ENCODE data around the gene RPTOR. TPM values are rescaled to one million over a fixed set of nuclear protein-coding genes. Genes with fewer than 3 reads are reported as not detected.
A peak's percentile ranks its signal among the peaks of the same experiment; 100 is the strongest.

The RPTOR gene
- total RNA-seq, 2 experiments from 2014 or later, result 53.1 to 54.0 TPM

- ChIA-PET CTCF (interaction anchor here (2.9 to 3.2 kb wide), 2 partner anchors 26 to 40 kb away, joined by 14 to 15 read pairs; no protein-coding TSS in a partner anchor), POLR2A (interaction anchor here (1.1 to 2.9 kb wide), 5 partner anchors 10 to 67 kb away, joined by 3 to 30 read pairs (median 6); no protein-coding TSS in a partner anchor)
- no peak for ATAC-seq
- H3K4me3 Mint-ChIP-seq, result no peak overlapping the region
- H3K27me3 Mint-ChIP-seq (ENCODE audit: low read depth), result no peaks in the 10 kb centered on the region
- H3K36me3 Mint-ChIP-seq (ENCODE audit: low read depth), result peaks cover 85% of the 10 kb centered on the region
- H3K27ac Mint-ChIP-seq, result peak overlapping the region; percentile 94
- no peaks in the 10 kb centered on the region for H3K9me3 Mint-ChIP-seq (ENCODE audit: insufficient read depth)
- no peak for DNase-seq
- peaks cover 96% of the 10 kb centered on the region for H3K4me1 Mint-ChIP-seq (ENCODE audit: low read depth)
Observed at GRCh38 chr17:80858301-80859001, 313.8 kb downstream of the RPTOR start.

DNA sequence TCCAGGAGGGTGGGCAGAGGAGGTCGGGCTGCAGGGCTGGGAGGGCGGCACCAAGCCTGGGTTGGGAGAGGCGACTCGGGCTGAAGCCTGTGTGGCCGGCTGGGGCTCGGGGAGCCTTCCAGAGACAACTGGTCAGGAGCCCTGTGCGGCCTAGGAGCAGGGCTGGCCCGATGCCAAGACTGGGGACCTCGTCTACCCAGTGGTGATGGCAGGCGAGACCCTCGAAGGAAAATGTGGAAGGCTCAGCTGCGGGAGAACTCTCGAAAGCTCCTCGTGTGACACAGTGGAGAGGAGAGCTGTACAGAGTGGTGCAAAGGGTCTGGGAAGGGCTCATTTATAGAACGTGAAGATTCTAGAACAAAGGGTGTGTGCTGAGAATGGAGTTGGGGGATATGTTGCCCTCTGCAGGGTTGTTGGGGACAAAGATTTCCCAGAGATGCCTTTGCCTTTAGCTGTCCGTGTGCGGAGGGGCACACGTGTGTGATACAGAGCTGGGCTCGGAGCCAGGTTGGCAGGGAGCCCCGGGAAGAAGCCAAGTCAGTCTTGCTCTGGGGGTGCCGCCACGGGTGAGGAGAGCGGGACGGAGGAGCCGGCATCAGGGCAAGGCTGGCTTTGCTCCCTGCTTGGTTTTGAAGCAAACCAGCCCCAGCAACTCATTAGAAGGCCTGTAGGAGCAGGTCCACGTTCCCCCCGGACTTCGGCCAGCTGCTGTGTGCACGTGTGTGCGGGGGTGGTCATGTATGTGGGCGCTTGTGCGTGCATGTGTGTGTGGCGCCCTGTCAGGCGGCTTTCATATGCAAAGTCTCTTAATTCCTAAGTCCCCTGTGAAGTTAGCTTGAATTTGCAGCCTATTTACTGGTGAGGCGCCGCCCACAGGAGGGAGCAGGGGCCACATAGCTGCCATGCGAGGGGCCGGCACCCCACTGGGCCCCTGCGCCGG lies 314.6 kb downstream of the RPTOR start:
- DNase-seq (no peak), ATAC-seq (no peak)
- peaks cover 92% of the 10 kb centered on the region for H3K36me3 Mint-ChIP-seq (ENCODE audit: low read depth)
- POLR2A ChIA-PET, result interaction anchor here (0.7 to 2.3 kb wide), 6 partner anchors 10 to 158 kb away, joined by 3 to 9 read pairs (median 4); no protein-coding TSS in a partner anchor
- CTCF ChIA-PET, result interaction anchor here (1.5 to 3.2 kb wide), 2 partner anchors 18 to 40 kb away, joined by 3 to 14 read pairs; no protein-coding TSS in a partner anchor
- no peaks in the 10 kb centered on the region for H3K27me3 Mint-ChIP-seq (ENCODE audit: low read depth)
- no peak overlapping the region for H3K4me3 Mint-ChIP-seq
- peak overlapping the region; percentile 94 for H3K27ac Mint-ChIP-seq
- no peaks in the 10 kb centered on the region for H3K9me3 Mint-ChIP-seq (ENCODE audit: insufficient read depth)
- H3K4me1 Mint-ChIP-seq (ENCODE audit: low read depth), result peaks cover 91% of the 10 kb centered on the region

DNA sequence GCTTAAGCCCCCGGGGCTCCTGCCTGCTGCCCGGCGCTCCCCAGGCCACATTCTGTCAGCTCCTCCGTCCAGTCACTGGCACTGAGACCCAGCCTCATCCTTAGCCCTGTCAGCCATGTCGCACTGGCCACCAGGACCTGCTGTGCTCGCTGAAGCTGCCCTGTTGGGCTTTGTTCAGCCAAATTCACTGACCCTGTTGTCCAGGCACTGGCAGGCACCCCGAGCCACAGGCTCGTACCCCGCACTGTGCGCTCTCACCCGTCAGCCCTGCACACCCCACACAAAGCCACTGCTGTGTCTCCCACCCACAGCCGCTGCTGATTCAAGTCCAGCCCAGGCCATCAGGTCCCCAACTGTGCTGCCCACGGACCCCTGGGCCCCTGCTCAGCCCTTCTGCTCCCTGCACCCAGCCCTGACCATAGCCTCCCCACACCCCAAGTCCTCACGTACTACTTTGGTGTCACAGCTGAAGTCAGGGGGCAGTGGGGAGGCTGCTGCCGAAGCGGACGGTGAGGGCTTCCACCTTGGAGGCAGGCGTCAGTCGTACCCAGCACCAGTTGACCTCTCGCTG lies 315.5 kb downstream of the RPTOR start:
- ATAC-seq (no peak), DNase-seq (no peak)
- peaks cover 87% of the 10 kb centered on the region for H3K4me1 Mint-ChIP-seq (ENCODE audit: low read depth)
- no peaks in the 10 kb centered on the region for H3K9me3 Mint-ChIP-seq (ENCODE audit: insufficient read depth)
- POLR2A ChIA-PET, result interaction anchor here (0.7 to 2.3 kb wide), 6 partner anchors 9 to 158 kb away, joined by 3 to 9 read pairs (median 3); no protein-coding TSS in a partner anchor
- no peak overlapping the region for H3K4me3 Mint-ChIP-seq
- H3K27ac Mint-ChIP-seq, result peak overlapping the region; percentile 92
- CTCF ChIA-PET, result interaction anchor here (1.0 to 3.2 kb wide), 6 partner anchors 12 to 97 kb away, joined by 3 to 14 read pairs (median 4); no protein-coding TSS in a partner anchor
- peaks cover 85% of the 10 kb centered on the region for H3K36me3 Mint-ChIP-seq (ENCODE audit: low read depth)
- H3K27me3 Mint-ChIP-seq (ENCODE audit: low read depth), result no peaks in the 10 kb centered on the region

DNA sequence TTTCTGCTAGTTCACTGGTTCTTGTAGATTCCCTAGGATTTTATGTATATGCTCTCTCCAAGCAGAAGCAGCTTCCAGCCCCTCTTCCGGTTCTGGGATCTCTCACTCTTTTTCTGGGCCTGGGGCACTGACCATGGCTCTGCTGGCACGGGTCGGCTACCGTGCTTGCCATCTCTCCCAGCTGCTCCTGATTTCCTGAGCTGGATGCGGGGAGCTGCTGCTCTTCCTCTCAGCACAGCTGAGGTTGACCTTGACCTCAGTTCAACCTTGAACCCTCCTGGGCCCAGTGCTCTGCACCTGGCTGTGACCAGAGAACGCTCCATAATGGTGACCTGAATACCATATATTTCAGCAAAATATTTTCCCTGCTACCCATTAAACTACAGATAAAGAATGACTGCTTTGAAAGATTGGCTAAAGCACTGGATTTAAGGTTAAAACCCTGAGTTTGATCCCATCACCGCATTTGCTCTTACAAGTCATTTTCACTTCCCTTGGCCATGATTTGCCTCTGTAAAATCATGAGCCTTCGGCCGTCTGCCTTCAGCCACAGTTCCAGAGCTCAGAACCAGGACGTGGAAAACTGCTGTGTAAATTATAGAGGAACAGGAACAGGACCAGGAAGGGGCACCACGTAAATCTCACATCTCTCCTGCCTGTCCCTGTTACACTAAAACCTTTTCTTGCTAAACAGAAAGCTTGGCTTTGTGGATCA lies 316.2 kb downstream of the RPTOR start:
- H3K27ac Mint-ChIP-seq, result peak overlapping the region; percentile 92
- DNase-seq (no peak), ATAC-seq (no peak)
- no peaks in the 10 kb centered on the region for H3K27me3 Mint-ChIP-seq (ENCODE audit: low read depth)
- H3K9me3 Mint-ChIP-seq (ENCODE audit: insufficient read depth), result no peaks in the 10 kb centered on the region
- ChIA-PET CTCF (interaction anchor here (1.0 to 3.2 kb wide), 8 partner anchors 11 to 98 kb away, joined by 3 to 14 read pairs (median 4); no protein-coding TSS in a partner anchor), POLR2A (interaction anchor here (0.9 to 2.3 kb wide), 4 partner anchors 13 to 31 kb away, joined by 3 to 9 read pairs (median 6); no protein-coding TSS in a partner anchor)
- H3K4me3 Mint-ChIP-seq, result peak overlapping the region; percentile 22
- peaks cover 78% of the 10 kb centered on the region for H3K36me3 Mint-ChIP-seq (ENCODE audit: low read depth)
- H3K4me1 Mint-ChIP-seq (ENCODE audit: low read depth), result peaks cover 86% of the 10 kb centered on the region

- Mint-ChIP-seq H3K27me3 (ENCODE audit: low read depth) (no peaks in the 10 kb centered on the region), H3K27ac (peak overlapping the region; percentile 92), H3K4me3 (no peak overlapping the region), H3K36me3 (ENCODE audit: low read depth) (peaks cover 75% of the 10 kb centered on the region), H3K4me1 (ENCODE audit: low read depth) (peaks cover 83% of the 10 kb centered on the region), H3K9me3 (ENCODE audit: insufficient read depth) (no peaks in the 10 kb centered on the region)
- CTCF ChIA-PET, result interaction anchor here (1.0 to 2.5 kb wide), 6 partner anchors 11 to 98 kb away, joined by 3 to 6 read pairs (median 4); no protein-coding TSS in a partner anchor
- ATAC-seq (no peak), DNase-seq (no peak)
- POLR2A ChIA-PET, result interaction anchor here (2.2 to 2.3 kb wide), 2 partner anchors 14 to 16 kb away, joined by 8 to 9 read pairs; no protein-coding TSS in a partner anchor
Observed at GRCh38 chr17:80861418-80861815, 316.8 kb downstream of the RPTOR start.

- Mint-ChIP-seq H3K4me1 (ENCODE audit: low read depth) (peaks cover 83% of the 10 kb centered on the region), H3K27ac (peak overlapping the region; percentile 92), H3K9me3 (ENCODE audit: insufficient read depth) (no peaks in the 10 kb centered on the region), H3K36me3 (ENCODE audit: low read depth) (peaks cover 72% of the 10 kb centered on the region), H3K4me3 (no peak overlapping the region), H3K27me3 (ENCODE audit: low read depth) (no peaks in the 10 kb centered on the region)
- DNase-seq, result peak; percentile 71
- POLR2A ChIA-PET, result interaction anchor here (0.6 to 2.3 kb wide), 3 partner anchors 14 to 23 kb away, joined by 4 to 9 read pairs (median 8); no protein-coding TSS in a partner anchor
- ATAC-seq, result peak; percentile 63
- CTCF ChIA-PET, result interaction anchor here (0.7 to 2.5 kb wide), 5 partner anchors 15 to 99 kb away, joined by 3 to 6 read pairs (median 4); no protein-coding TSS in a partner anchor
Observed at GRCh38 chr17:80861892-80862291, 317.3 kb downstream of the RPTOR start.

GRCh38 chr17:80862481-80862961 lies 317.9 kb downstream of the RPTOR start:
- no peak for DNase-seq
- CTCF ChIA-PET, result interaction anchor here (0.7 to 2.5 kb wide), 3 partner anchors 27 to 82 kb away, joined by 3 to 6 read pairs (median 4); no protein-coding TSS in a partner anchor
- Mint-ChIP-seq H3K27me3 (ENCODE audit: low read depth) (no peaks in the 10 kb centered on the region), H3K36me3 (ENCODE audit: low read depth) (peaks cover 68% of the 10 kb centered on the region), H3K4me3 (no peak overlapping the region), H3K4me1 (ENCODE audit: low read depth) (peaks cover 83% of the 10 kb centered on the region), H3K9me3 (ENCODE audit: insufficient read depth) (no peaks in the 10 kb centered on the region), H3K27ac (peak overlapping the region; percentile 92)
- POLR2A ChIA-PET, result interaction anchor here (0.6 to 2.2 kb wide), 2 partner anchors 15 to 24 kb away, joined by 4 to 8 read pairs; no protein-coding TSS in a partner anchor
- no peak for ATAC-seq

DNA sequence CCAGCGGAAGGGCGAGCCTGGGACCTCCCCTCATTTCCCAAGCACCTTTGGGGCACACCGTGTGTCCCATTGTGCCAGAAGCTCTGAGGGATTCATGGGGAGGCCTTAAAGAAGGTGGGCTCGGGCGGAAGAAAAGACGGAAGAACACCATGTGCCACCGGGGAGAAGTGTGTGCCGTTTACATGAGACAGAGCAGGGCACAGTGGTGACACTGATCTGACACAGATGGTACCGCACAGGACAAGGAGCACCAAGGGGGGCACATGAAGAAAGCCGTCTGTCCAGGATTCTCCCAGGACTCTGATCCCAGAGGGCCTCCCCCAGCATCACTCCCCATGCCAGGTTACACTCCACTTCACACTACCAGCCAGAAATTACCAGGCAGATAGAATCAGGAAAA lies 318.3 kb downstream of the RPTOR start:
- Mint-ChIP-seq H3K36me3 (ENCODE audit: low read depth) (peaks cover 68% of the 10 kb centered on the region), H3K27me3 (ENCODE audit: low read depth) (no peaks in the 10 kb centered on the region), H3K4me1 (ENCODE audit: low read depth) (peaks cover 83% of the 10 kb centered on the region), H3K4me3 (no peak overlapping the region), H3K27ac (peak overlapping the region; percentile 92), H3K9me3 (ENCODE audit: insufficient read depth) (no peaks in the 10 kb centered on the region)
- ATAC-seq (no peak), DNase-seq (no peak)
- ChIA-PET CTCF (no interaction called here), POLR2A (interaction anchor here (2.2 kb wide), 1 partner anchor 14 kb away, joined by 8 read pairs; no protein-coding TSS in a partner anchor)

DNA sequence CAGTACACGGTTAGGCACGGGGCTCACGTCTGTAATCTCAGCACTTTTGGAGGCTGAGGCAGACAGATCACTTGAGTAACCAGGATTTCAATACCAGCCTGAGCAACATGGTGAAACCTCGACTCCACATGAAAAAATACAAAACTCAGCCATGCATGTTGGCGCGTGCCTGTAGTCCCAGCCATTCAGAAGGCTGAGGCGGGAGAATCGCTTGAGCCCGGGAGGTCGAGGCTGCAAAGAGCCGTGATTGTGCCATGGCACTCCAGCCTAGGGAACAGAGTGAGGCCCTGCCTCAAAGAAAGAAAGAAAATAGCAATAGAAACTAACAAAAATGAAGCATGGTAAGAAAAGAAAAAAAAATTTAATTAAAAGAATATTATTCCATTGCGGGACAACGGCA lies 319.0 kb downstream of the RPTOR start:
- ChIA-PET POLR2A (no interaction called here), CTCF (interaction anchor here (1.0 to 3.0 kb wide), 2 partner anchors 35 to 72 kb away, joined by 3 to 26 read pairs; no protein-coding TSS in a partner anchor)
- Mint-ChIP-seq H3K4me3 (no peak overlapping the region), H3K27me3 (ENCODE audit: low read depth) (no peaks in the 10 kb centered on the region), H3K27ac (no peak overlapping the region), H3K36me3 (ENCODE audit: low read depth) (peaks cover 64% of the 10 kb centered on the region), H3K9me3 (ENCODE audit: insufficient read depth) (no peaks in the 10 kb centered on the region), H3K4me1 (ENCODE audit: low read depth) (peaks cover 82% of the 10 kb centered on the region)
- no peak for ATAC-seq
- no peak for DNase-seq

DNA sequence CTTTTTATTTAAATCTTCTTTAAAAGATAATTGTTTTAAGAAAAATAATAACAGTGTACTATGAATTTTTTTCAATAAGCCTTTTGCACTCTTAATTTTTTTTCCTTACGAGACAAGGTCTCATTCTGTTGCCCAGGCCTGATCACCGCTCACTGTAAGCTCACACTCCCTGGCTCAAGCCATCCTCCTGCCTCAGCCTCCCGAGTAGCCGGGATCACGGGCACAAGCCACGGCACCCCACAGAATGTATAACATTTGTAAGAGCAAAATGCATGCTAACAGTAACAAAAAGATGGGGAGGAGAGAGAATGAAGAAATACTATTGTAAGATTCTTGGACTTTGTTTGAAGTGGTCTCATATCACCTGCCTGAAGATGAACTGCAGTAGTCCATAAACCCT lies 320.1 kb downstream of the RPTOR start:
- Mint-ChIP-seq H3K27ac (peak overlapping the region; percentile 28), H3K27me3 (ENCODE audit: low read depth) (no peaks in the 10 kb centered on the region), H3K4me1 (ENCODE audit: low read depth) (peaks cover 77% of the 10 kb centered on the region), H3K36me3 (ENCODE audit: low read depth) (peaks cover 56% of the 10 kb centered on the region), H3K9me3 (ENCODE audit: insufficient read depth) (no peaks in the 10 kb centered on the region), H3K4me3 (no peak overlapping the region)
- ChIA-PET POLR2A (interaction anchor here (0.7 kb wide), 1 partner anchor 28 kb away, joined by 4 read pairs; no protein-coding TSS in a partner anchor), CTCF (interaction anchor here (1.0 to 3.0 kb wide), 5 partner anchors 31 to 82 kb away, joined by 4 to 26 read pairs (median 6); no protein-coding TSS in a partner anchor)
- ATAC-seq (no peak), DNase-seq (no peak)

Data from activated CD8-positive, alpha-beta T cell treated with anti-CD3 and anti-CD28 coated beads, Interleukin-2, amount 10 ng/mL, durations not matched to agents 7 days and 5 days (primary cell).